IPS DF 19.7 (cell line): ENCODE measurements around the gene VWCE.

Source experiments
- DNase-seq: peaks from one replicate; pipeline ENCODE4 v3.0.0-alpha.2; 2013; ENCODE audit warnings: low read depth, low spot score

VWCE gene

DNA sequence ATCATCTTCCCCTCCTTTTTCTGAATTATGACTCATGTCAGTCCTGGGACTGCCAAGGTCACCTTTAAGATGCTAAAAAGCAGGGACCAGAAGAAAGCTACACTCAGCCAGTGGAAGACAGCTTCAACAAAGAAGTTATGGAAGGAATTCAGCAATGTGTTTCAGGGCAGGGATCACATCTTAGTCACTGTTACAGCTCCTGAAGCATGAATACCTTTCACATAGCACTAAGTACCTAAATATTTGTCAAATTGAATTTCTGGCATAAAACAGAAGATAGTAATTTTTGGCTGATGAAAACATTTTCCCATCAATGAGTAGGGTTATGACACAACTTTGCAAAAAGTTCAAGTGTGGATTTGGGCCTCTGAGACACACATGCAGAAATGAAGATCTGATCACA lies 32.6 kb upstream of the VWCE start:
- DNase-seq: no peak

- no peak for DNase-seq
Measured at GRCh38 chr11:61325649-61326414, 30.7 kb upstream of the VWCE start.

- DNase-seq: no peak
Measured at GRCh38 chr11:61315260-61315659, 20.1 kb upstream of the VWCE start.

- DNase-seq: no peak
Measured at GRCh38 chr11:61310749-61311148, 15.6 kb upstream of the VWCE start.

DNA sequence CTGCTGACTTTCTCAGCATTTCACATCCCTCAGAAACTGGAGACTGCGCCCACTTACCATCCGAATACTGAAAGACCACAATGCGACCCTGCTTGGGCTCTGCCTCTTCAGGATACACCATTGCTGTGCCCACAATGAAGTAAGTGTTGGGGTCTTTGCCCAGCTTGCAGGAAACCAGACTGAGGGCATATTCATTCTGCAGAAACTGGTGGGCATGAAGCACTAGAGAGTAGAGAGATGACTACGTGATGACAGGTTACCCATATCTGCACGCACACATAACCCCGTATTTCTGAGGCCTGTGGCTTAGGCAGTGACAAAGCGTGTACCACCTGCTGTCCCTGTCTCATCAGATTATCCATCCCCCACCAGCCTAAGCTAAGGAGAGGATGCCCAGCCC lies 14.6 kb upstream of the VWCE start:
- no peak for DNase-seq

DNA sequence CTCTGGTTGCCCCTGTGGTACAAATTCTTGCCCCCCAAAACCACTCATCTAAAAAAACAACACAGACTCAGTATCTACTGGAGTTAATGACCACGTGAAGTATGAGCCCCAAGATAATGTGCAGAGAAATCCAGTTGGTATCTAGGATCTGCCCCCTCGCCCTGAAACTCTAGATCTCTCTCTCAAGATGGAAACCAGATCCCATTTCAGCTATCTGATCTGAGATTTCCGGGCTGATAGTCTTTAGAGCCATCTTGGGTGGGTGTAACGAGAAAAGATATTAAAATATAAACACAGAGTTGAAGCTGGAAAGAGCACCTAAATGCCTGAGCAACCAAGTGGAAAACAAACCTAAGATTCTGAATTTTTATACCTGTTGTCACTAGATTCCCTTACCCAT lies 14.0 kb upstream of the VWCE start:
- DNase-seq: no peak

- DNase-seq: no peak
Measured at GRCh38 chr11:61307354-61307753, 12.2 kb upstream of the VWCE start.

DNA sequence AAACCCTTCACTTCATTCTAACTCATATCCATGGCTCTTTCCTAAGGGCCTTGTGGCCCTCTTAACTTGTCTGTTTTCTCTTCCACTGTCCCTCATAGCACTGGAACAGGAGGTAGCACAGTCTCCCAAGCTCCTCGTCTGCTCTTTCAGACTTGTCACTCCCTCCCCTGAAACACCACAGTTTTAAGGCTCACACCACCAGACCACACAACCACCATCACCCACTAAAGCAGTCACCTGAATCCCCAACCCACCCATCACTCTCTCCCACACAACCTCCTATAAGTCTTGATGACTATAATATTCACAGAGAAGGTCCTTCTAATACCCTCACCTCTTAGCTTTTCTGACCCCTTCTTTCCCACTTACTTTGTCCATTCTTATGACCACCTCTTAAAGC lies 11.1 kb upstream of the VWCE start:
- DNase-seq: no peak

- no peak for DNase-seq
Measured at GRCh38 chr11:61305417-61305816, 10.3 kb upstream of the VWCE start.

DNA sequence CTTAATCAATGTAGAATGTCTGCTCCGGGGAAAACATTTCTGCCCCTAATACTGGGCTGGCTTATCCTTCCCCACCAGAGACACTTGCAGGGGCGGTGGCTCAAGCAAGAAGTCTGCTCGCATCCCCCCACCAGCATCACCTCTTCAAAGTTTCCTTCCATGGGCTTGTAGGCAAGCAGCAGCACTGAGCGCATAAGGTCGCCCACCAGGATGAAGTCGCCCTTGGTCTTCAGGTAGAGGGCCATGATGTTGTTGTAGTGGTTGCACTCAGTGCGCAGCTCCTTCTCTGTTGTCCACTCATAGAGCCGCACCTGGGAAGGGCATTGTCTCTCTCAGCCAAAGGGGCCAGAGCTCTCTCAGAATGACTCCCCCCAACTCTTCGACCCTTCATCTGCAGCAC lies 8.6 kb upstream of the VWCE start:
- DNase-seq: no peak

GRCh38 chr11:61302550-61302949 lies 7.4 kb upstream of the VWCE start:
- DNase-seq: no peak

DNA sequence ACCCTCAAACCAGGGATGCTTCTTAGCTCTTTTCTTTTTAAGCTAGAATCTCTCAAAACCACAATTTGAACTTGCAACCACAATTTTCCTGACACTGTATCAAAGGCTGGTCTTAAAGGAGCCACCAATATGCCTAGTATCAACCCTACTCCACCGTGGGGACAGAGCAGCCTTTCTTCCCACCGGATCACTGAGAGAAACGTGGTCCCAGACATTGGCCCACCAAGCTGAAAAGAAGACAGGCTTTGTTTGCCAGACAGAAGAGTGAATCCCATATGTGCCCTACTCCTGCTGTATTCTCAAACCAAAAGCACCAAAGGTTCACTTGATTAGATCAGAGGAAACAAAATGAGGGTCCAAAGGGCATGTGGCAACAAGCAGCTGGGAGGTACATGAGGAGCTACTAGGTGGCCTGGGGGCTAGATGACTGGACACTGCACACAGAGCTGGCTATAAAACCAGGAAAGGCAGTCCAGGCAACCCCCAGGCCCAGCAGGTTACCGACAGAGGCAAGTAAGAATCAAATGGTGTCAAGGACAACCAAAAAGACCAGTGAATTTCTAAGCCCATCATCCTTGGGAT lies 3.6 kb upstream of the VWCE start:
- no peak for DNase-seq

DNA sequence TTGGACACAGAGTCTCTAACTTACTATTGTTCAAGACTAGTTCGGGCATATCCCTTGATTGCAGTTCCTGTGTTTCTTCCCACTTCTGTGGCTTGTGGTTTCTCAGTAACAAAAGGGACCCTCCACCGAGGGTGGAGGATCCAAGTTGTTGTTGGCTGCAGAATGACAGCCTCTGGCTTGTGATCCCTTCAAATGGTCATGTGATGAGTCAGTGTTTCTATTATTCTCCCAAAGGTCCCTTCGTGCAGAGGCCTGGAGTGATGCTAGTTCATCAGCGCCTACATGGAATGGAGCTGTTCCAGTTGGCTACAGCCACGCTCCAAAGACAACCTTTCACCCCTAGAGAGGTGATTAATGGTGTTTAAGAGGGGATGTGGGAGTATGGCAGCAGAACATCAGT lies 2.6 kb upstream of the VWCE start:
- no peak for DNase-seq

- DNase-seq: no peak
Measured at GRCh38 chr11:61297341-61297740, 2.2 kb upstream of the VWCE start.

GRCh38 chr11:61295596-61295926 lies 445 bp upstream of the VWCE start:
- DNase-seq: no peak

DNA sequence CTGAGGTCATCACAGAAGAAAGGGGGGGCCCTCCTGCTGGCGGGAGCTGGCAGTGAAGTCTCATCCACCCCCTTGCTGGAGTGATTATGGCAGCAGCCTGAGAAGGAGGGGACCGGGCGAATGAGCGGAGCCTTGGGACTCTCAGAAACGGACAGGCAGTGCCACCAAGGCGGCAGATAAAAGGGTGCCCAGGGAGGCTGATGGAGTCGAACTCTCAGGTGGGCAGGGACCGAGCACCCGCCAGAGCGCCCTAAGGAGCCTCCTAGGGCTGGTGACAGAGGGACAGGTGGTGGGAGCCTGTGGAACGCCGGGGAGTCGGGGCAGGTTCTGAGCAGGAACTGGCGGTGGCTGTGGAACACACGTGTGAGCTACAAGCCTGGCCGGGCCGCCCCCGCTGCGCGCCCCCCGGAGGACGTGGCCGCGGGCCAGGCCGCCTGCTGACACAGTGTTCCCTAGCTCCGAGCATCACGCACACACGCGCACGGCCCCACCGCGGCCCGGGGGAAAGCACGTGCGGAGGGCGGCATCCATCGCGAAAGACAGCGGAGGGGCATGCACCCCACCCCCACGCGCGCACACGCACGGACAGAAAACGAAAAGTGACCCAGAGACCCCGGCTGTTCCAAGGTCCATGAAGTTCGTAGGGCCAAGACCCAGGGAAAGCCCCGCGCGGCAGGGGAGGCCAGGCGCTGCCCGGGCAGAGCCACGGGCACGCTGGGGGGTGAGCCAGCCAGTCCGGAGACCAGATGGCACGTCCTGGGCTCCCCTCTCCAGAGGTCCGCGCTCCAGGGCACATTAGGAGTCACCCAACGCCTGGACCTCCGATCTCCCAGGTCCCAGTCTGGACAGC lies 1.0 kb downstream of the VWCE start:
- no peak for DNase-seq

GRCh38 chr11:61292356-61292755 lies 2.8 kb downstream of the VWCE start:
- no peak for DNase-seq

GRCh38 chr11:61290905-61291690 lies 4.0 kb downstream of the VWCE start:
- no peak for DNase-seq

DNA sequence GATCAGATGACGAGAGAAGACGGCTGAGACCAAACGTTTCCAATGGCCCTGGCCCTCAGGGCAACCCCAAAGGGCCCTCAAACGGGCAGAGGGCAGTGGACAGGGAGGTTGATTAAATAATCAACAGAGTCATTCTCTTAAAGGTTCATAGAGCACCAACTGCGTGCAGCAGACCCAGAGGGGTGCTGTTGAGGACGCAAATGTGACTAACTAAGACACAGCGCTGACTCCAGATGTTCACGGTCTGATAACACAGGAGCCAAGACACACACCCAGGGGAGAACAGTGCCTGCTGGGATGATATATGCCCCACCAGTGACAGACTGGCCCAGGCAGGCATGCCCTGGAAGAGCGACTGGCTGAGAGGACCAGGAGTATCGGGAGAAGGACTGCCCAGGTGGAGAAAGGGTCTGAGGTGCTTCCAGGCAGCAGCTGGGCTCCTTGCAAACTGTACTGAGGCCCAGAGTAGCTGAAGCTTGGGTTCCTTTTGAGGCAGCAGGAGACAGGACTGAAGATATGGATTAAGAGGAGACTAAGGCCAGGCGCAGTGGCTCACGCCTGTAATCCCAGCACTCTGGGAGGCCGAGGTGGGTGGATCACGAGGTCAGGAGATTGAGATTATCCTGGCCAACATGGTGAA lies 7.7 kb downstream of the VWCE start:
- DNase-seq: no peak

DNA sequence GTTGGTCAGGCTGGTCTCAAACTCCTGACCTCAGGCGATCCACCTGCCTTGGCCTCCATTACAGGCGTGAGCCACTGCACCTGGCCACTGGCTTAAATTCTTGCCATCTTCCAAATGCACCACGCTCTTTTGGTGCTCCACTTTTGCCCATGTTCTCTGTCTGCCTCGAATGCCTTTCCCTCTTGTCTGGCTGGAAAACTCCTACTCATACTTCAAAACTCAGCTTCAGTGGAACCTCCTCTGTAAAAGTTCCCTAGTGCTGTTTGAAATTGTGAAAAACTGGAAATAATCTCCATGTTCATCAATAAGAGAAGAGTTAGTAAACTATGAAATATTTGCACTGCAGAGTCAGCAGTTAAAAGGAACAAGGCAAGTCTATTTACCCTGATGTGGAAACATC lies 11.5 kb downstream of the VWCE start:
- DNase-seq: no peak

DNA sequence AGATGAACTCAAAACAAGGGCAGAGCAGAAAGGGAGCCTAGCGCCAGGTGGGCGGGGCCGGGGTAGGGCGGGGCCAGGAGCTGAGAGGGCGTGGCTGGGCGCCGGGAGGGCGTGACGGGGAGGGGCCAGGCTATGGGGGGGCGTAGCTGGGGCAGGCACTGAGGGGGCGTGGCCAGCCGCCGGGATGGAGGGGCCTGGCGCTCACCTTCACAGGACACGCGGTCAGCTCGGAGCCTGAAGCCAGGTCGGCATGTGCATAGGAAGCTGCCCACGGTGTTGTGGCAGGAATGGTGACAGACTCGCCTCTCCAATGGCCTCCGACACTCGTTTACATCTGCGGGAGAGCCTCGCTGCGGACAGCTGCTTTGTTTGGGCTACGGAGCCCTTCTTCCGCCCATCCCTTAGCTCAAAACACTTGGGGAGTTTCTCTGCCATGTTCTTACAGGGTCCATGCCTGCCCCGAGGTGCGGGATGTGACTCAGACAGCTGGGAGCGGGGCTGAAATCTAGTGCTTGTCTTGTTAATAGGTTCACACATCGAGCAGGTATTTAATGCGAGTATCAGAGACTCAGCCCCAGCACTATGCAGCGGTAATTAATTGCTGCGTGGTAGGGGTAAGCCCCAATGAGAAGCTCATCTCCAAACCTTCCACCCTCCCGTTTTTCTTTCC lies 13.4 kb downstream of the VWCE start:
- DNase-seq: no peak
